Hypothalamus (tissue), 51 donors: ENCODE data around the gene BBX.
"Not testable (repeated sequence)": the region's sequence is repeated elsewhere in the genome, so short reads cannot be mapped to it uniquely, and the experiment has no call there.

Source experiments
- DNase-seq, 51 donors: peaks; one replicate each; lab custom pipeline; 2025; lab: John Stamatoyannopoulos, UW

BBX gene

DNA sequence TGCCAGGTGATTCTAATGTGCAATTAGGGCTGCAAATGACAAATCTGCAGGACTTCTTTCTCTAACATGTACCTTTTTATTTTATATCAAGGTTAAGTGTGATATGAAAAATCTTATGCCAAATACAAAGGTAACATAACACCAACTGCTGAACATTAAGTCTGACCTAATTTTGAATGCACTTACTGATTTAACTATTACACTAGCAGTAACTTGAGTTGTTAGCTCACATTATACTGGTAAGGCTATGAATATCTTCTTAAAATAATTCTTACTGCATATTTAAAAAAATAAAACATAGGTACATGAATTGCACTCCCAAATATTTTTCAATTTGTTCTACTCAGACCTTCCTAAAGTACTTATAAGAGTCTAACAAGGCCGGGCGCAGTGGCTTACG, 308.8 kb downstream of the BBX start:
- no peak for DNase-seq

DNA sequence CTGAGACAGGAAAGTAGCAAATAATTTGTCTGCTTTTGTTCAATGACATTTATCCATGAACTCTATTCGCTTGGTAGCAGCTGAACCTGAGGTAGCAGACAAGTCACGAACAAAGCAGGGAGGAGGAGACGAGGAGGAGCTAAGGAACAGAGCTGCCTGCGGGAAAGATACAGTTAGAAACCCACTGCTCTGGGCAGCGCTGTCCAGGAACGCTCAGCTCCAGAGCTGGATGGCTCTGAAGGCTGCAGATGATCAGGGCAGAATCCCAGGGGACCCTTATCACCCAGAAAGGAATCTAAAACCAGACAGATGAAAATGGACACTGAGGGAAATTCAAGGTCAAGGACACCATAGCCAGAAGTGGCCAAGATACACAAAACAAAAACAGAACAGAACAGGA, 310.3 kb downstream of the BBX start:
- DNase-seq, result no peak

DNA sequence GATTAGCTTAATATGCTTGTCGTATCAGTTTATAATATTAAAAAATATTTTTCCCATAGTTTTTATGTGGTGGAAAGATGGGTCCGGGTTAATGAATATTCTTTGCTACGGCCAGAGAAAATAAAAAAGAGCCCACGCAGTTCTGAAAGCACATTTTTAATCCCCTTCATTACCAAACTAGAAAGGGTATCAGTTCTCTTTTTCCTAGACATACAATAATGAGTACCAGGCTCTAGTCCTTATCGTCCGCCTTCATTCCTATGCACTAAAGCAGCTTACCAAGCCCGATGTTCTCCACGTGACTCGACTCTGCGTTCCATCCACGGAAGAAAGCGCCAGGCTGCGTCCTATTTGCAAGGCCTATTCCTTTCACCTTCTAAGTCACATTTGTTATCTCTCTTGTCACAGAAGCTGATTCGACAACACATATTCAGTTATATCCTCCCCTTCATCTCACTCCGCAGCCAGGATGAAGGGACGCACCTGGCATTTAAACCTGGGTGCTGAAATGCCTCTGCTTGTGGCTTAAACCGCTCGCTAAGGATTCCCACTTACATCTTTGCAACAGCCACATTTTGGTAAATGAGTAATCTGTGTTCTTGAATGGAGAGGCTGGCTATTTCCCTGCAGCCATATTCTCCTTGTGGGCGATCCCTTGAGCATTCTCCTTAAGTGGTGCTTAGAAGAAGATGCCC, 311.1 kb downstream of the BBX start:
- no peak for DNase-seq

DNA sequence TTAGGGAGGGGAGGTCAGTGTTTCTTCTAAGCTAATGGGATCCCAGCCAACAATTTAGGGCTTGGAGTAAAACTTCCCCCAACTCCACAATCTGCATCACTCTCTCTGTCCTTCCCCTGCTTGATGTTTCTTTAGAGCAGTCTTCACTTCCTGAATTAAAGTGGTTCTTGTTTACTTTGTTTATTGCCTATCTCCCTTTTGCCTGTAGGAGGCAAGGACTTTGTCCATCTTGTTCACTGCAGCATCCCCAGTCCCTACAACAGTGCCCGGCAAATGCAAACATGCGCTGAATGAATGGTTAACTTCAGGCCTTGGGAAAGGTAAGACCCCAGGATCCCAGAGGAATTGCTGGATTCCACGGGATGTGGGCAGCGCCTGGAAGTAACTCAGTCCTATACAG, 312.2 kb downstream of the BBX start:
- not testable (repeated sequence) for DNase-seq

DNA sequence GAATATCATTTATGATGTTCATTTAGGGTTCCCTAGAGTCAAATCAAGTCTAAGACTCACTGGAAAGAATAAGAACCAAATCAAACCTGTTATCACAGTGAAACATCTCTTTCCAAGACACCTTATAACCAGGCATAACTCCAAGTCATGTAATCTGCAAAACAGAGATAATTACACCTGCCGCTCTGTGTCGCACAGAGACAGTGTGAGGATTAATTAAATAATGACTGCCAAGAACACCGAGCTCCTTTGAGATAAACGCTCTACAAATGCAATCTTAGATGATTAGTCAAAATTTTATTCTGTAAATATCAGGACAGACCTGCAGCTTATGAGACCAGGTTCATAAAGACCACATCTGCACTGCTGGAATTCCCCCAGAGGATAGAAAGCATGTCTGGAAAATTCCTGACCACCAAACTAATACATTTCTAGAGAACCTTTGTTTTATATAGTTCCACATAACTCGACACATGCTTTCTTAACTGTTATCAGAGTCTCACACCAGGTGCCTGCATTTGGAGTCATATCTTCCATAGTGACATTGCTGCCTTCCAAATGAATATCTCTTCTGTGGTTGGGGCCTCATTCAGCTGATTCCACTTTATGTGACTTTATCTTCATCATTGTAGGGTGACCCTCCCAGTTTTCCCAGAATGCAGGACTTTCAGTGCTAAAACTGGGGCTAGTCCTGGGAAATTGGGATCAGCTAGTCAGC, 315.3 kb downstream of the BBX start:
- DNase-seq, result no peak

DNA sequence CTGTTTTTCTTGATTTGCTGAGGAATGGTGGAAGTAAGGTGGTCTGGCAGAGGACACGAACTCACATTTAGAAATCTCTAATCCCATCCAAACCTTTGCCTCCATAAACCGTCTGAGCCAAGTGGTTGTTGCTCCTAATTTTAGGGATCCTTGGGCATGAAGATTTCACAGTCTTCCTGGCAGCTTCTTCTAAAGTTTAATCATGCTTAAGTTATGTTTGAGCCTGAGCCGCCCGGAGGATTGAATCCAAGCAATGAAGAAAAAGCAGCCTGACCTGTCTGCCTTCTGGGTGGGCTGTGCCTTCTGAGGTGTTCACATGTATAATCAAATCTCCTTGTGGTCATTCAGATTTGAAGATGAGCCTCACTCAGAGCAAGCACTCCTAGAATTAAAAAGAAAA, 319.1 kb downstream of the BBX start:
- no peak for DNase-seq

DNA sequence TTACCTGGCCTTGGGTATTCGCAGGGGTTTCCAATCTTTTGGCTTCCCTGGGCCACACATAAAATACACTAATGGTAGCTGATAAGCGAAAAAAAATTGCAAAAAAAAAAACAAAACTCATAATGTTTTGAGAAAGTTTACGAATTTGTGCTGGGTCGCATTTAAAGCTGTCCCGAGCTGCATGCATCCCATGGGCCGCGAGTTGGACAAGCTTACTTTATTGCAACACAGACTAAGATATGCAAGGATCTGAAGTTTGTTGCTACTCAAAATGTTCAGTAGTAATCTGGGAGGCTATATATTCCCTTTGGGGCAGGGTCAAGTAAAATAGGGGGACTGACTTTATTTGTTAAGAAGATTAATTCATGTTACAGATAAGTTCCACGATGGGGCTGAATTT, 320.2 kb downstream of the BBX start:
- DNase-seq, result no peak

DNA sequence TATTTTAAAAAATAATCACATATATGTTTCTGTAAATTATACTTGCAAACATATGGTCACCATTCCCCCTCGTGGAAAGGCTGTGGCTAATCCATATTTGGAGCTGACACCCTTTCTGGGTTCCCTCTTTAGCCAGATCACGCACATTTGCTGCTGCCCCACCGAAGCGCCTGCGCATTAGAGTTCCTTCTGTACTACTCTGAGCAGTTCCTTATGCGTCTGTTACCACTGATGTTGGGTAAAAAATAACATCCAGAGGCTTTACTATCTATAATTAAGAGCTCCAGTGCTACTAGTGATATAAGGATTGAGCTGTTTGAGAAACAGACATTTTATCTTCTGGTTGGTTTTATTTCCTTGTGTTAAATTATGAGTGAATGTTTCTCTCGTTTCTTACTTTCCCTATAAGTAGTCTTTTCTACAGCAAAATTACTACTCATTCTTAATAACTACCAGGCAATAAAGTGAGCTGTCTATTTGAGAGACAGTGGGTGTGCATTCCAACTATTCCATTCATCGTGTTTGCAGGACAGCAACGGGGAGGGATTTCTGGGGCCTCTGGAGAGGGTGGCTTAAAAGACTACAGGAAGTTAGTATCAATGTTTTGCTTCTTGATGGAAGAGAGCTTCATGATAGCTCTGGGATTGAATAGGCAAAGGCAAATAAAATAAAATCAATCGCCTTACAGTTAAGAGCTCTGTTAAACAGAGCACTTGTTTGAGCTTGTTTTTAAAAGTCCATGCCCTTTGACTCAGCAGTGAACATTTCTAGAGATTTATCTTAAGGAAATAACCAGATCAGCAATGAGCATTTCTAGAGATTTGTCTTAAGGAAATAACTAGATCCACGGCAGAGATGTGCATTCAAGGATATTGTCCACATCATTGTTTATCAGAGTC, 322.9 kb downstream of the BBX start:
- no peak for DNase-seq

DNA sequence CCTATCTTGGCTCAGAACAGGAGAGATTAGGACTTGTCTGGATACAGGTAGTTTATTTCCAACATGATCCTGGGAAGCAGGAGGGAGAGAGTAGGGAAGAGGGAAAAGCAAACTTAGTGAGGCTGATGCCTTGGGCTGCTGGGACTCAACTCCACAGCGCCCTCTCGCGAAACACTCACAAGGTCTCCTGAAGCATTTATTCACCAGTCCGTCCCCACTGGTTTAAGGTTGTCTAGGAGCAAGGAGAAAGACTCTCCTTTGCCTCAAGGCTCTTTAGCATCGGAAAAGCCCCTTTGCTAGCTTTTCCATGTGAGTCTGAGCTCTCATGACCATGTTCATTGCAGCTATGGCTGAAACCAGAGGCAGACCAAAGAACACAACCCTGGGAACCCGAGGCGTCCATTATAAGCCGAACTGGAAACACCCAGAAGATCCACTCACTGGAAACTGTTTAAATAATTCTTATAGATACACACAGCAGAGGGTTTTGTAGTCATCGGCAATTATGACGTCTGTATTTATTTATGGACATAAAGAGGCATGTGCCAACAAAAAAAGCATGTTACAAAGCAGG, 323.6 kb downstream of the BBX start:
- DNase-seq, result peak in 38 of 51 donors; percentile 1 to 76 (median 28)

DNA sequence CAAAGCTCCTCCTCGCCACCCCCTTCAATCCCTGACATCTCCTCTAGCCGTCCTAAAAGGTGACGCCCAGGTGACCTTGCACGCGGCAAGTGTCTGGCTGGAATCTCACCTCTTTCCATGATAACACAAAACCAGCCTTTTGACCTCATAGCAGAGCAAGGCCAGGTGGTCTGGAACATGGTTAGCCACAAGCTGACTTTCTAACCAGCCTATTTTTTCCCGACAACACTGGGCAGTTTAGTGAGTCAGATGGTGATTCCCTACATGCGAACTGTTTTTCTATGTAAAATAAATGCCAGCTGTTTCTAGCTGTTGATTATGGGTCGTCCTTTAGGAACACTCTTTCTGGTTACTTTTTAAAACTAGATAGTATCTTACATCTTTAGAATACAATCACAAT, 325.0 kb downstream of the BBX start:
- no peak for DNase-seq

DNA sequence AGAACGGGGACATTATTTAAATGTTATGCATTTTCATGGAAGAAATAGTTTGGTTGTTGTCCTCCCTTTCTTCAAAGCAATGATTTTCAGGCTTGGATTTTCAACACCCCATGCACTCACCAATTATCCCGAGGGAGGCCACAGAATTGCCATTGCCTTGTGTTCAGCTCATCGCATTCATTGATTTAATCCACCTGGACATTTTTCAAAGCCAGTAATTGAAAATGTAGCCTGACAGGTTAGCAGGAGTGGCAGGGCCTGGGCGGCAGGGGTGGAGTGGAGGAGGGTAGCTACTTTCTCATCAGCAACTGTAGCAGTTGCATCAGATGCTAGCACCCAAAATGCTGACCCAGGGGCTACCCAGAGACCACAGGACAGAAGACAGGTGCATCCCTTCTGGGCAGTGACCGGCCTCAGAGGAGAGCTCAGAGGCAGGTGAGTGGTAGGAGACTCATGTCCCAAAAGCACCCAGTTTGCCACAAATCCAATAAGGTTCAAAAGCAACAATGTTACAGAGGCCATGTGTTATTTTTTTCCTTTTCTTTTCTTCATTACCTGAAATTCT, 325.7 kb downstream of the BBX start:
- DNase-seq, result no peak

DNA sequence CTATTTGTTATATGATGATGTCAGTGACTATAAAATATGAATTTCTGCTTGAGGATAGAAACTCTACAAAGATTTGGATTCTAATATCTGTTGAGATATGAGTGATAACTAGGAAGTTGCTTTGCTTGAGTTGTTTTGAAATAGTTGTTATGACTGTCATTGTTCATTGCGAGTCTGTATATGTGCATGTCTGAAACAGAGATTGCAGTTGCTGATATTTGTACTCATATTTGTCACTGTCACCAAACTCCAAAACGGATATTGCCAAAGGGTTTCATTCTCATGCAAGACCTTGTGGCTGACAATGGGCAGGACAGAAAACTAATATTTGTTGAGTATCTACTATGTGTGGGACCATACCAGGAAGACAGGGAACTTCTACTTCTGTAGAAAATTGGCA, 327.9 kb downstream of the BBX start:
- no peak for DNase-seq

DNA sequence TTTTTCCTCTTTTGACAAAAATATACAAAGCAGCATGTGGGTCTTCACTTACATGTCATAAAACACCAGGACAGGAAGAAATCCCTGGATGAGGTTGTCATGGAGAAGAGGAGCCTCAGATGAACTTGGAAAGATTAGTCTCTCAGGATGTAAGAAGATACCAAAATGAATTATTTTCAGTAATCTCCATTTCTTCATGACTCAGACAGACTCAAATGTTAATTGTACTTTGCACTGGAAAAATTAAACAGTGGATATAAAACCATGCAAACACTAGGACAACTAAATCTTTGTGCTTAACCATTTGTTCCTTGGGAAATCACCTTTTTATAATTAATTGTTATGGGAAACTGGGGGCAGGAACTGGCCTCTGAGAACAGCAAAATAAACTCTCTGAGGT, 331.1 kb downstream of the BBX start:
- no peak for DNase-seq

DNA sequence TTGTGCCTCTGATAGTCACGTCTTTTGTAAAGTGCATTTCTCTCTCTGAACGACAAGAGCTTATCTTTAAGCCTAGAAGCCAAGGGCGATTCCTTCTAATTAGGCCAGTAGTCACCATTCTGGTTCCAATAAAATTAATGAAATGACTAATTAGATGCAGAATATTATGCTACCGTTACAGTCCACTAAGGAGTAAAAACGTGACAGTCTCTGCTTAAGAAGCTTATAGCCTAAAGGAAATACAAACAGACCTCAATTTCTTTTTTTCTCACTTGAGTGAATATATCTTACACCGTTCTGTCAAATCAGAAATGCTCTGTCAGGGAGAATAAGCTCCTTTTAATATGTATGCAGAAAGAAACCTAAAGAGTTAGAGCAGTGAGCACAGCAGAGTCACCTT, 332.0 kb downstream of the BBX start:
- no peak for DNase-seq

DNA sequence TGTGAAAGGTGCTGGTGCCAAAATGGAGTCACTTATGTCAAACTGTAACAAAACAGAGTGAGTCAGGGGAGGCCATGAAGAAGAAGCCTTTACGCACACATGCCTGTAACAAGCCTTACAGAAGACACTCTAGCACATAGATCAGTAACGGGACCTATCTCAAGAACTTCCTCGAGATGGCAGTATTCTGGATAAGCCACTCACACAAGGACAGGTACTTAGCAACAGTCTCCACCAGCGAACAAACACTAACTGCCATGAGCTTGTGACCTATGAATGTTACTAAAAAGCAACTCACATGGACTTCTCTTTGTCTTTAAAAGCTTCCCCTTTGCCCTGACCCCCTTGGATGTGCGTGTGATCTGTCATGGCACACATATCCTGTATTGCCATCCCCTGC, 332.9 kb downstream of the BBX start:
- no peak for DNase-seq

DNA sequence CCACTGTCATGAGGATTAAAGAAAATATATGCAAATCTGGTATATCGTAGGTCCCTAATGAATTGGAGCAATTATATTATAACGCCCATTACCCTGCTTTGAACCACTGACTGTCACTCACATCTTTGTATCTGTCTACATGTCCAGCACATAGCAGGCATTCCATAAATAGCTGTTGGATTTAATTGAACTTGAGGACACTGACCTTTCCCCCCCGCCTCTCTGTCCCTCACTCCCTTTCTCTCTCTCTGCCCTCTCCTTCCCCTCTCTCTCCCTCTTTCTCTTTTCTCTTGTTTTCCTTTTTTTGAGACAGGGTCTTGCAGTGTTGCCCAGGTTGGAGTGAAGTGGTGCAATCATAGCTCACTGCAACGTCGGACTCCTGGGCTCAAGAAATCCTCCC, 335.1 kb downstream of the BBX start:
- DNase-seq, result no peak

DNA sequence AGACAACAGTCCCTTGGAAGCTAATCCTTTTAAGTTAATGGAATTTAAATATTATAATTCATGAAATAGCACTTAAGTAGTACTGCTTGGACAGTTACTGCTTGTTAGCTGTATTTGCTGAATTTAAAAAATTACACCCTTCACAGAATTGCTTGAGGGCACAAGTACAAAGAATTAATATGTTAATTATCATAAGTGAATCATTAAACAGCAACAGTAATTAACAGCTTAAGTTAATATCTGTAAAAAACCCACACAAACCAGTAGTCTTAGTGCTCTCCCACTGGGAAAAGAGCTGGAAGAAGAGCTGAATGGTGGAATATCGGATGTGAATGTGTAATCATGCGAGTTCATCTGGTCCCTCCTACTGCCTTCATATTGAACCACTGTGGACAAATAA, 336.1 kb downstream of the BBX start:
- DNase-seq, result no peak
